ENCODE measurements around the gene DIAPH2.
A peak's percentile ranks its signal among the peaks of the same experiment; 100 is the strongest.

Gene DIAPH2

GRCh38 chrX:97315939-97316338 is 631.3 kb downstream of the DIAPH2 start:
- DNase-seq = no peak

- no peak for DNase-seq
Observed at GRCh38 chrX:97320305-97320704, 635.7 kb downstream of the DIAPH2 start.

- no peak for DNase-seq
Observed at GRCh38 chrX:97322401-97322800, 637.8 kb downstream of the DIAPH2 start.

GRCh38 chrX:97326456-97326855 is 641.8 kb downstream of the DIAPH2 start:
- DNase-seq = no peak

GRCh38 chrX:97328853-97329390 is 644.3 kb downstream of the DIAPH2 start:
- DNase-seq = no peak

- DNase-seq = no peak
Observed at GRCh38 chrX:97330151-97330550, 645.5 kb downstream of the DIAPH2 start.

- no peak for DNase-seq
Observed at GRCh38 chrX:97332963-97333362, 648.3 kb downstream of the DIAPH2 start.

- no peak for DNase-seq
Observed at GRCh38 chrX:97334850-97335249, 650.2 kb downstream of the DIAPH2 start.

GRCh38 chrX:97344724-97345123 is 660.1 kb downstream of the DIAPH2 start:
- DNase-seq = no peak

- no peak for DNase-seq
Observed at GRCh38 chrX:97358941-97359340, 674.3 kb downstream of the DIAPH2 start.

GRCh38 chrX:97363843-97364242 is 679.2 kb downstream of the DIAPH2 start:
- no peak for DNase-seq

- no peak for DNase-seq
Observed at GRCh38 chrX:97366237-97366636, 681.6 kb downstream of the DIAPH2 start.

- DNase-seq = no peak
Observed at GRCh38 chrX:97367125-97367524, 682.5 kb downstream of the DIAPH2 start.

GRCh38 chrX:97369947-97370346 is 685.3 kb downstream of the DIAPH2 start:
- DNase-seq = no peak

GRCh38 chrX:97372001-97372766 is 687.5 kb downstream of the DIAPH2 start:
- peak; percentile 2 for DNase-seq

- no peak for DNase-seq
Observed at GRCh38 chrX:97374266-97374665, 689.6 kb downstream of the DIAPH2 start.

GRCh38 chrX:97380200-97380599 is 695.6 kb downstream of the DIAPH2 start:
- no peak for DNase-seq

GRCh38 chrX:97384685-97385084 is 700.0 kb downstream of the DIAPH2 start:
- no peak for DNase-seq

- DNase-seq = no peak
Observed at GRCh38 chrX:97387004-97387403, 702.4 kb downstream of the DIAPH2 start.

- no peak for DNase-seq
Observed at GRCh38 chrX:97389761-97390192, 705.1 kb downstream of the DIAPH2 start.

GRCh38 chrX:97397371-97397770 is 712.7 kb downstream of the DIAPH2 start:
- DNase-seq = no peak

- DNase-seq = no peak
Observed at GRCh38 chrX:97398030-97398551, 713.4 kb downstream of the DIAPH2 start.

- DNase-seq = no peak
Observed at GRCh38 chrX:97399400-97399799, 714.8 kb downstream of the DIAPH2 start.

GRCh38 chrX:97400492-97400891 is 715.9 kb downstream of the DIAPH2 start:
- DNase-seq = no peak

- DNase-seq = no peak
Observed at GRCh38 chrX:97401154-97401553, 716.5 kb downstream of the DIAPH2 start.
